ENCODE measurements around the gene PERP.
"Not testable (repeated sequence)": the region's sequence is repeated elsewhere in the genome, so short reads cannot be mapped to it uniquely, and the experiment has no call there.

DNA sequence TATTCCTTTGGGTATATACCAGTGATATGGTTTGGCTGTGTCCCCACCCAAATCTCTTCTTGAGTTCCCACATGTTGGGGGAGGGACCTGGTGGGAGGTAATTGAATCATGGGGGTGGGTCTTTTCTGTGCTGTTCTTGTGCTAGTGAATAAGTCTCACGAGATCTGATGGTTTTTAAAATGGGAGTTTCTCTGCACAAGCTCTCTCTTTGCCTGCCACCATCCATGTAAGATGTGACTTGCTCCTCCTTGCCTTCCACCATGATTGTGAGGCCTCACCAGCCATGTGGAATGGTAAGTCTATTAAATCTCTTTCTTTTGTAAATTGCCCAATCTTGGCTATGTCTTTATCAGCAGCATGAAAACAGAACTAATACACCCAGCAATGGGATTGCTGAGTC is 12.0 kb upstream of the PERP start:
- TF ChIP-seq PATZ1 (CRISPR knock-in tag; IDR thresholded peaks at IDR 0.05; ENCODE audit: borderline replicate concordance); ESRRG (CRISPR knock-in tag; IDR thresholded peaks at IDR 0.05); ZNF70 (CRISPR knock-in tag; IDR thresholded peaks at IDR 0.05); TOX (CRISPR knock-in tag; IDR thresholded peaks at IDR 0.05; ENCODE audit: borderline replicate concordance); ARNTL (CRISPR knock-in tag; IDR thresholded peaks at IDR 0.05; ENCODE audit: borderline replicate concordance, low read depth); CSRNP3 (CRISPR knock-in tag; IDR thresholded peaks at IDR 0.05); CREB5 (CRISPR knock-in tag; IDR thresholded peaks at IDR 0.05; ENCODE audit: low read depth); CSDC2 (CRISPR knock-in tag; IDR thresholded peaks at IDR 0.05); TCF4 (CRISPR knock-in tag; IDR thresholded peaks at IDR 0.05; ENCODE audit: borderline replicate concordance): not testable (repeated sequence)
- TF ChIP-seq, protein P1, sequence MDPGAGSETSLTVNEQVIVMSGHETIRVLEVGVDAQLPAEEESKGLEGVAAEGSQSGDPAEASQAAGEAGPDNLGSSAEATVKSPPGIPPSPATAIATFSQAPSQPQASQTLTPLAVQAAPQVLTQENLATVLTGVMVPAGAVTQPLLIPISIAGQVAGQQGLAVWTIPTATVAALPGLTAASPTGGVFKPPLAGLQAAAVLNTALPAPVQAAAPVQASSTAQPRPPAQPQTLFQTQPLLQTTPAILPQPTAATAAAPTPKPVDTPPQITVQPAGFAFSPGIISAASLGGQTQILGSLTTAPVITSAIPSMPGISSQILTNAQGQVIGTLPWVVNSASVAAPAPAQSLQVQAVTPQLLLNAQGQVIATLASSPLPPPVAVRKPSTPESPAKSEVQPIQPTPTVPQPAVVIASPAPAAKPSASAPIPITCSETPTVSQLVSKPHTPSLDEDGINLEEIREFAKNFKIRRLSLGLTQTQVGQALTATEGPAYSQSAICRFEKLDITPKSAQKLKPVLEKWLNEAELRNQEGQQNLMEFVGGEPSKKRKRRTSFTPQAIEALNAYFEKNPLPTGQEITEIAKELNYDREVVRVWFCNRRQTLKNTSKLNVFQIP (CRISPR knock-in tag; IDR thresholded peaks at IDR 0.05; ENCODE audit: borderline replicate concordance, low read depth): not testable (repeated sequence)

Measured in SK-N-SH treated with all-trans-retinoic acid at 6 μM for 48 hours (cell line).